Middle frontal gyrus (tissue), 1 donor: Measurements from ENCODE around the gene ATP1B3.
"Not testable (repeated sequence)": the region's sequence is repeated elsewhere in the genome, so short reads cannot be mapped to it uniquely, and the experiment has no call there.

Experiments used
- DNase-seq: peaks from one replicate; pipeline ENCODE4 v3.0.0-alpha.2; 2015; ENCODE audit warnings: low spot score; ENCODE audit errors: extremely low spot score

ATP1B3 gene

DNA sequence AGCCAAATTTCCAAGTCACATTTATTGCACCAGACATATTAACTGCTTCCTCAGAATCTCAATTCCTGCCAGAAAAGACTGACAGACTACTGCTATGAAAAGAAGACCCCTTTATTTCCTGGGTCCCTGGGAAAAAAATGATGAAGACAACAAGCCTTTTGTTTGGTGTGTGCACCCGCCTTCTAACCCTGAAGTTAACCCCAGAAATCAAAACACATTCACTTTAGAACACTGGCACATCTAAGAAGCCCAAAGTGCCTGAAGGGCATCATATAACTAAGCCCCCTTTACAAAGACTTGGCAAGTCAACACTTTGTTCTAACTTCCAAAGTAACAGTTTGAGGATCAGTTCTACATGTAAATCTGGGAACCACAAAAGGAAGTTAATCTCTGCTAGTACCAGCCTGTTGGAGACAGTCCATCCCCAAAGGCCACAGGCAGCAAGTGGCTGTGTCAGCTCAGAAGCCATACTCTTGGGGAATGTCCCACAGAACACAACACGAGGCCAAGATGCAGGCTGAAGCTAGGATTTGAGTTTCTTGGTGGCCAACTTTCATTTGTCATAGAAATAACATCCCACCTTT, 16.3 kb upstream of the ATP1B3 start:
- DNase-seq = no peak

DNA sequence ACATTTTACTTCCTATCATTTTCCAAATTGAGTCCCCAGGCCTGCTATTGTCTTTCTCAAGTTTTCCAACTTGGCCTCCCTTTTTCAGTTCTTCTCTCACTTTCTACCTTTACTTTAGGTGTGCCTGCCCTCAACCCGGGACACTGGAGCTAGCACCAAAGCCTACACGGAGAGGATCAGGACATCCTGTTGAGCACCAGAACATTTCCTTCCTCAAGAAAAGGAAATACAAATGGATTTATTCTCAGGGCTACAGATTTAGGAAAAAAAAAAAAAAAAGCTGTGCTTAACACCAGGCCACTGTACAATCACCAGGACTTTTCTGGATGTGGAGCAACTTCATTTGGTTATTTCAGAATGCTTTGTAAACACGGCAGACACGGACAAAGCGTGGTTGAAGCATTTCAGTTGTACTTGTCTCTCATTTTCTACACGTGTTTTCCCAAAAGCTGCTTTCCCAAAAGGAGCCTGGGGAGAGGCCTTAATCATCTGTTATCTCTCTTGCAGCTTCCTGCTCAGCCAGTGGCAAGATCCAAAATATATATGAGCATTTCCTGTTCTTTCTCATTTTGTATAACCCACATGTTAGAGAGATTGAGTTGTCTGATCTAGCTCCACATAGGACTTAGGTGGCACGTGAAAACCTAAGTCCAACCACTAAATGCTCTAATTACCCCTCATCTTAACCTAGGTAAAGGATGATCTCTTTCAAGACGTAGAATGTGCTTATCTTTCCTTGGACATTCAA, 15.5 kb upstream of the ATP1B3 start:
- DNase-seq = no peak

DNA sequence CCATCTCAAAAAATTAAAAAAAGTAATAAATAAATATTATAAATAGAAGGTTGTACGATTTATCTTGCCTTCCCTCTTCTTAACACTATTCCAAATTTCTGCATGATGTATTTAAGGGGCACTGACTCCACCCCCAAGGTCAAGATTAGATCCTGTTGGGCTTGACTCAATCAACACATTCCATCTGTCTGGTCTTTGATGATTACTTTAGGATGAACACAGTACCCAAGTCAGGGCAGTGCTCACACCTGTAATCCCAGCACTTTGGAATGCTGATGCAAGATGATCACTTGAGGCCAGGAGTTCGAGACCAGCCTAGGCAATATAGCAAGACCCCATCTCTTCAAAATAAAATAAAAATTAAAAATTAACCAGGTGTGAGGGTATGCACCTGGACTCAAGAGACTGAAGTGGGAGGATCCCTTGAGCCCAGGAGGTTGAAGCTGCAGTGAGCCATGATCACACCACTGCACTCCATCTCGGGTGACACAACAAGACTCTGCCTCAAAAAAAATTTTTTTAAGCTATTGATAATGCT, 14.1 kb upstream of the ATP1B3 start:
- no peak for DNase-seq

DNA sequence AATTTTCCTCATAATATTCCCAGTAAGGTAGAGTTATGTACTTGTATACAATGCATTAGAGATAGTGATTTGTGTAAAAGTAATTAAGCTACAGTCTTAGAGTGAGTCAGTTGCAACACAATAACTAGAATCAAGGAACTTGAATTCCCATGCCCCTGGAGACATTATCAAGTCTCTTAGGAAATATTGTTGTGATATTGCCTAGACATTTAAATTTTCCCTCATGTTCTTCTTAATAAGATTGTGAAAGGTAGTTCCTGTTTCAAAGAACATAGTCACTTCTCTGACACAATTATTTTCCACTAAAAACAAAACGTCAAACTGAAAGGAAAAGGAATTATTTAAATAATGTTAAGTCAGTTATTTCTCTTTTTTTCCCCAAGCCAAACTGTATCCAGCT, 13.0 kb upstream of the ATP1B3 start:
- DNase-seq = no peak

DNA sequence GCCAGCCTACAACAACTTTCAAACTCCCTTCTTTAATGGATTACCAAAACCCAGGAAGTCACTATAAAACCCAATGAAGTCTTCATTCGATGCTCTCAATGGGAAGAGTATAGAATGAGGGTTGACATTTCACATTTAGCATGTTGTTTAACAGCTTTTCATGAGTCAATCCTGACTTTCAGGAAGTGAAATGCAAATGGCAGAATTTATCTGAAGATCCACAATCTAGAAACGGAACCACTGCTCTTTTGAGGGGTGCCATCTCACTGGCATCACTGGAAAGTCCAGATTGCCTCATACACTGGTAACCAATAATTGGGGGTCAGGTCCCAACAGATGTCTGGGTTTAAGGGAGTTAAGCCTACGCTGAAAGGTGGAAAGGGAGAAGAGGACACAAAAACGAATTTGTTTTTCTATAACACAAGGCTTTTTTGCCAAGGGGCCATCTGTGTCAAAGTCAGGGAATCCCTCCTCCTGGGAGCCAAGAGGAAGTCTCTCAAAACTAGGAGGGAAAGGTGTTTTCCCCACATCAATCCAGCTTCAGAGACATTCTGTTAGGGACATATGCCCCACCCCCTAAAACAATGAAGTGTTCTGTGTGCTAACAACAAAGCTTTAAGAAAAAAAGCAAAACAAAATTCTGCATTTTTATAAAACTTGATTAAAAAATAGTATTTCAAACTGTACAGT, 12.0 kb upstream of the ATP1B3 start:
- DNase-seq = no peak

DNA sequence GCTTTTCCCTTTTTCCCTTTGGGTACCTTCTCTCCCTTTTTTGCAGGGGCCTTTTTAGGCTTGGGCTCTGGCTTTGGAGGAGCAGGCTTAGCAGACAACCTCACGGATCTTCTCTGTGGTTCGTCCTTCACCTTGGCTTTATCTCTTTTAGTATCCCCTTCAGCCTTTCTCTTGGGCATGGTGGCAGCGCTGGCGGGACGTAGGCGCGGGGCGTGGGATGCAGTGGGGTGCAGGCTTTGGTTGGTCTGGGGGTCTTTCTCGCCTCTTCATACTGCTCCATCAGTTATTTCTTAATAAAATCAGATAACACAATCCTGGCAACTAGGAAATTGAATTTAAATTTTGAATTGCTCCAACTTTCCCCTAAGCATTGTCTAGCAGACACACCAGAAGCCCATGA, 11.3 kb upstream of the ATP1B3 start:
- DNase-seq = no peak

DNA sequence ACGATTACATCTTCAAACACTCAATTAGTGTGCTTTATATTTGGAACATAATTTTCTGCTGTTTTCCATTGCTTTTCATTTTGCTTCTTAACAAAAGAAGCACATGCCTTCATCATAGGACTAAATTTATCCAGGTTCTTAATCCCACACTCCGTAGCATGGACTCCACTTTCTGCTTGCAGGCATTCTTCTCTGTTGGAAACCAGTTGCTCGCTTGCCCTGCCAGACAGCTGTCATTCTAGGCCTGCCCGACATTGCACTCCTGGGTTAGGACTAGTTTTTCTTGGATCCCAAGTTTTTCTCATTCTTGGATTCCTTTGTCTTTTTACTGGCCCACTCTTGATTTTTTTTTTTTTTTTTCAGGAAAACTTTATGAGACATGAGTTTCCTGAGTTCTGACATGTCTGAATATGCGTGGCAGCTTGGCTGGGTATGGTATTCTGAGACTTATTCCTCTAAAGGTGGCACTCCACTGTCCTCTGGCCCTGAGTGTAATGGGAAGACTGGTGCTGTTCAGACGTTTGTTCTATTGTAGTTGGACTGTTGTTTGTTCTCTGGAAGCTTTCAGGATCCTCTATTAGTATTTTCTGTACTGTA, 6.3 kb upstream of the ATP1B3 start:
- DNase-seq = no peak

DNA sequence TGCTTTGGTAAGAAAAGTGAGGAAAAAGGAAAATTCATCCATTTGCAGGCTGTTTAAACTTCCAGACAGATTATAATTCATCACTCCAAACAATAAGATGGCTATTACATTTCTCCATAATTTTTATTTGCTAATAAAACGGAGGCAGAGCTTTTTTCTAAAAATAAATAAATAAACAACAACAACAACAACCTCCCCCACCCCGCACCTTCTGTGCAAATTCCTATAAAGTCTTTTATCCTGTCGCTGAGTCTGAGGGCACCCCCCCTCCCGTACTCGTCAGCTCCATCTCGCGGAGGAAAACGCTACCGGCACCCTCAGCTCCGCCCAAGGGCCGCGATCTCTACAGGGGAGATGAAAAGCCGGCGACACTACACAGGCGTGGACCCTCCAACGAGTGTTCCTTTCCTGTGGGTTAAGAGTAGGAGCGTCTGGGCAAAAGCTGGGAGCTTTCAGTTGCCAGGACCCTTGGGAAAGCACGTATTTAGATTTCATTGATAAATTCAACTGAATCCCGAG, 1.0 kb upstream of the ATP1B3 start:
- DNase-seq = peak; percentile 58

DNA sequence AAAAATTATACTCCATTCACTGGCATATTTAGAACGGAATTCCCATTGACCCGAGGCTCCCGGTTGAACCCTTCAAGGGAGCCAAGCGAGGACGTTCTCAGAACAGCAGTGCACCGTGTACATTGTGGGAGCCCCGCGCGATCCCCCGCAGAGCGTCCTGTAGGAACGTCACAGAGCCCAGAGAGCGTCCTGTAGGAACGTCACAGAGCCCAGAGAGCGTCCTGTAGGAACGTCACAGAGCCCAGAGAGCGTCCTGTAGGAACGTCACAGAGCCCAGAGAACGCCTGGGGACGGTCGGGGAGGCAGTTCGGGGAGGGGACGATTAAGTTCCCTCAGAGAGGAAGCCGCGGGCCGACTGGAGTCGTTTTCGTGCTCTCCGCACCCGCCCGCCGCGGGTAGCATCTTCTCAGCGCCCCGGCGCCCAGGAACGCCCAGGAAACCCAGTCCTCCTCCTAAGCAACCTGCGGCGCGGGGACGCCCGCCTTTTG, 506 bp upstream of the ATP1B3 start:
- no peak for DNase-seq

DNA sequence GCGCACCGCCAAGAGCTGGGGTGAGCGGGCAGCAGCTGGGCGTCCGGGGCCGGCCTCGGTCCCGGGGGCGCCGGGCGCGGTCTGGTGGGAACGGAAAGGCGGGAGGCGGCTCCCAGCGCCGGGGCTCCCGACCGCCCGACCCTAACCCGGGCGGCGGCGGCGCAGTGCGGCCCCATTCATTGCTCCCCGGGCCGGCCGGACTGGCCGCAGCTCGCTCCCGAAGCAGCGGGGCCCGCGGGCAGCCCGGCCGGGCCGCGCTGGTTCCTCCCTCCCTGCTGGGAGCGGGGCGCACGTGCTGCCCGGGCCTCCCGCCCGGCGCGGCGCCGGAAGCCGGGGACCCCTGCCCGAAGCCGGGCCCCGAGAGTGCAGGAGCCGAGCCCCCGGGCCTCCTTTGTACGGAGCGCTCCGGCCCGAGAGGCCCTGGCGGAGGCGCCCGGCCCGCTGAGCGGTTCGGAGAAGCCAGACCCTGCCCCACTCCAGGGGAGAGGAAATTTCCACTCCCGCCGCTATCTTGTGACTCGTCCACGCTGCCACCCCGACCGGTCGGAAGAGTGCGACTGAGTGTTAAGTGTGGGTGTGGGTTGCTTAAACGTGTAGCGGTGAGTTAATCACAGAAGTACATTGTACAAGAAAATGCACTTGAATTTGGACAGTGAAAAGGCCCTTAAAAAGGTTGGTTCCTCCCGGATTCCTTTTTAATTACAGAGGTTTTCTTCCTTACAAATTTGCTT, 613 bp downstream of the ATP1B3 start:
- DNase-seq = peak; percentile 25

DNA sequence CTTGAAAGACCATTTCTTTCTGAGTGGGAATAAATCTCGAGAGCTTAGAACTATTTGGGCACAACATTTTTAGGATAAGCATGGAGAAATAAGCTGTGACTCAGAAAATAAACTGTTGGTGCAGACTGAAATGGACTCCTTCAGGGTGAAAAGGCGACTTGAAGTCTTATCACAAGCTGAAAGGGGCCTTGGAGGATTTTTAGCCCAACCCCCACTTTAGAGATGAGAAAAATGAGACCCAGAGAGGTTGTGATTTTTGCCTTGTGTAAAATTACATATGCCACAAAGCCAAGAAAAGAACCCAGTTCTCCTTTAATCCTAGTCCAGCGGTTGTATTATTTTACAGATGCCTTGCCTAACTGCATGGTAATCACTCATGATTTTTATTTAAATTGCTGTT, 1.5 kb downstream of the ATP1B3 start:
- DNase-seq = no peak

DNA sequence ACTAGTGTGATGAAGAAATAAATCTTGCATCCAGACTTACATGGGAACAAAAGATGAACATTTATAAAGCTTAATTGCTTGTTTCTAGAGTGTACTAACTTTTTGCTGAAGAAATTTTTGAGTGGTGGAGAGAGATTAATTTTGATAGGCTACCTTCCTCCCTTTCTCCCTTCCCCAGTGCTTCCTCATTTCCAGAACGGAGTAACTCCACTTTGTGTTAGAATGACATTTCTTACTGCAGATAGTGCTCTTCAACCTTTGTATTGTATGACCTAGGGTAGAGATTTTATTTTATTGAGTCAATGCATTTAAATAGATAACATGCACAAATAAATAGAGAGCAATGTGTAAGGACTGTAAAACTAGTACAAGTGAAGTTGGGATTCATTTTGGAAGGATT, 1.9 kb downstream of the ATP1B3 start:
- no peak for DNase-seq

DNA sequence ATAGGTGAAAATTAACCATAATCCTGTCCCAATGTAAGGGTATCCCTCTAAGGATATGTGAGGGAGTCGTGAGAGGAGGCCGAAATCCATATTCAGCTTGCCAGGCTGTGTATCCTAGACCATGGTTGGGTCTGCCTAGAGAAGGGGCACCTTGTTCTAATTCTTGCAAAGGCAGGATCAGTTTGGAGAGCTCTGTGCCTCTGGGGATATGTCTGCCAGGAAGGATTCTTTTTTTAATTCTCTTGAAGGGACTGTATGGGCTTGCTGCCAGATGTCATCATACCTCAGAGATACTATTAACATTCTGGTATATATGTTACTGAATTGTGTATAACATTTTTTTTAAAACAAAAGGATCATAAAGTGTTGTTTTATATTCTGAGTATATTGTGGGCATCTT, 2.4 kb downstream of the ATP1B3 start:
- DNase-seq = no peak

DNA sequence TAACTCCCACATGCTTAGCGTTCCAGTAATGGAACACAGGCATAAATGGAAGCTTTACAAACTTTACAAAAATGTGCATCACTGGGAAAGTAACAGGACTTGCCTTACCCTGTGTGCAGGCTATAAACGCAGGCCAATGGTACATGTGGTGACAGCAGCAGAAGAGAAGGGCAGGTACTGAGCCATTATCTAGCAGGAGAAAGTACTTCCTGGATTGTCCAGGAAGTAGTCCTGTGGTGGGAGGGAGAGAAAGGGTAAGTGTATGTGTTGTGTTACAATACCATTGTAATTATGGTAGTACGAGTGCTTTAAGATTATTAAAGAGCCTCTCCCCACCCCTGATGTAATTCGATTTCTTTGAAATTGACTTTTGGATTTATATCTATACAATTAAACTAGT, 5.3 kb downstream of the ATP1B3 start:
- DNase-seq = no peak

DNA sequence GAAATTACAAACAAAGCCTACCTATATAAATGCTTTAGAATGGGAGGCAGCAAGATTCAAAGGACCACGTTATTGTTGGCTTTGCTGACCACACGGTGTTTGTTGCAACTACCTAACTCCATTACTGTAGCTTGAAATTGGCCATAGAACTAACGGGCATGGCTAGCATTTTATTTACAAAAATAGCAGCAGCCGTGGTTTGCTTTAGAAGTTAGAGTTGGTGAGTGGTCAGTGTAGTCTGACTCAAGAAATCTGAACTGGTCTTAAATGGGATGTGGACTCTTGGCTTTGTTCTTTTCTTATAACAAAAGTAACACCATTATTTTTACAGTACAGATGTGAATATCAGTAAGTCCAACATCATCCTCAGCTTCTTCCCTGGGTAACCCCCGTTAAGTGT, 10.6 kb downstream of the ATP1B3 start:
- no peak for DNase-seq

DNA sequence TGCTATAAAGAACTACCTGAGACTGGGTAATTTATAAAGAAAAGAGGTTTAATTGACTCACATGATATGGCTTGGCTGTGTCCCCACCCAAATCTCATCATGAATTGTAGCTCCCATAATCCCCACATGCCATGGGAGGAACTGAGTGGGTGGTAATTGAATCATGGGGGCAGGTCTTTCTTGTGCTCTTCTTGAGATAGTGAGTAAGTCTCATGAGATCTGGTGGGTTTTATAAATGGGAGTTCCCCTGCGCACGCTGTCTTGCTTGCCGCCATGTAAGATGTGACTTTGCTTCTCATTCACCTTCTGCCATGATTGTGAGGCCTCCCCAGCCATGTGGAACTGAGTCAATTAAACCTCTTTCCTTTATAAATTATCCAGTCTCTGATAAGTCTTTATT, 12.1 kb downstream of the ATP1B3 start:
- DNase-seq = not testable (repeated sequence)

DNA sequence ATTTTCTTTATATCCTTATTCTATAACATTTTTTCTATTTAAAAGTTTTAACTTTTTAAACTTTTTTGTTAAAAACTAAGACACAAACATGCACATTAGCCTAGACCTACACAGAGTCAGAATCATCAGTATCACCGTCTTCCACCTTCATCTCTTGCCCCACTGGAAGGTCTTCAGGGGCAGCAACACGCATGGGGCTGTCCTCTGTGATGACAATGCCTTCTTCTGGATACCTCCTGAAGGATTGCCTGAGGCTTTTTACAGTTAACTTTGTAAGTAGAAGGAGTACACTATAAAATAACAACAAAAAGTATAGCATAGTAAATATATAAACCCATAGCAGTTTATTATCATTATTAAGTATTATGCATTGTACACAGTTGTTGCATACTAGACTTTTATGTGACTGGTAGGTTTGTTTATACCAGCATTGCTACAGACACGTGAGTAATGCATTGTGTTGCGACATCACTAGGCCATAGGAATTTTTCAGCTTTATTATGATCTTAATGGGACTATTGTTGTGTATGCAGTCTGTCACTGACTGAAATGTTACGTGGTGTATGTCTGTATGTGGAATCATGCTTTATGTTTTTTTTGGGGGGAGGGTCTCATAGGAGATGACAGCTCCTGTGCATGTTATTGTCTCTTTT, 18.2 kb downstream of the ATP1B3 start:
- DNase-seq = no peak

DNA sequence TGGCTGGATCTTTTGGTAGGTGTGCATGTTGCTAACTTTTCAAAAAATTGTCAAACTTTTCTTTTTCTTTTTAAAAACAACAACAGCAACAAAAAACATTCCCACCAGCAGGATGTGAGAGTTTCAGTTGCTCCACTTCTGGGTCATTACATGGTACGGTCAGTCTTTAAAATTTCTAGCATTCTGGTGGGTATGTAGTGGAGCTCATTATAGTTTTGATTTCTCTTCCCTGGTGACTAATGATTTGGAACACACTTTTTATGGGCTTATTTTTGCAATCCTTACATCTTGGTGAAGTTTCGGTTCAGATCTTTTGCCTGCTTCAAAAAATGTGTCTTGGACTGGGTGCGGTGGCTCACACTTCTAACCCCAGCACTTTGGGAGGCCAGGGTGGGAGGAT, 19.3 kb downstream of the ATP1B3 start:
- no peak for DNase-seq

DNA sequence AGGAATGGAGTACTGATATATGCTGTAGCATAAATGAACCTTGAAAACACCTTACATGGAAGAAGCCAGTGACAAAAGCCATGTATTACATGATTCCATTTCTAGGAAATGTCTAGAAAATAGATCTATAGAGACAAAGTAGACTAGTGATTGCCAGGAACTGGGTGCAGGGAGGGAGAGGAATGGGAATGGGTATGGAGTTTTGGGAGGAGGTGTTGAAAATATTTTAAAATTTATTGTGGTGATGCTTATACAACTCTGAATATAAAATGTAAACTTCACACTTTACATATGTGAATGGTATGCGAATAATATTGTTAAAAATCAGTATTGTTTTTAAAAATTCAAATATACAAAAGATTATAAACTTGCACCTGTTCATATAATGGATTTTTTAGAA, 22.5 kb downstream of the ATP1B3 start:
- no peak for DNase-seq

DNA sequence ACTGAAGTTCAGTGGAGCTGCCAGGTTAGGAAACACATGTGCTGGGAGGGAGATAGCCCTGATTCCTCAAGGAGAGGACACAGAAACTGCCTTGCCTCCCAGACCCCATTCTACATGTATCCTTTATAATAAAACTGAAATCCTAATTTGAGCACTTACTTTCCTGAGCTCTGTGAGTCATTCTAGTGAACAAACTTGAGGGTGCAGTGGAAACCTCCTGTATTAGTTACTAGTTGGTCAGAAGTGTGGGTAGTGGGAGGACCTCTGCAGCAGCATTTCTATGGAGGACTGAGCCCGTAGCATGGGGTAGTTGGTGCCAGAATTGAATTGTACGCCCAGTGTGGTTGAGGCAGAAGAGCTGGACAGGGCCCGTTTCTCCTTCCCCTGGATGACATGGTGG, 23.9 kb downstream of the ATP1B3 start:
- DNase-seq = no peak

DNA sequence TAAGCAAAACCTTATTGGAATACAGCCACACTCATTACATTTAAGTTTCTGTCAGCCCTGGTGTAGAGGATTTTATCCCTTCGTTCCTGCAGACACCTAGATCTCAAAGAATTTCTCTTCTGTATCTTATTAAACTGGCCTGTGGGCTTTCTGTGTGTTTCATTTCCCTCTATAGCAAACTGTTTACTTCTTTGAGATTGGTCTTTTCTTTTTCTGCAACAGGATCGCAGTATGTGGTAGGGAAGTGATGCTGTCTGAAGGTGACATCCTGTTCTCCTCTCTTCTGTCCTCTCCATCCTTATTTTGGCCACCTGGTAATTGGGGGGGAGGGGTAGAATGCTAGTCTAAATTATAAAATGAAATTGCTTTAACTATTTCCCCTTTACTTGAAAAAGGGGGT, 25.5 kb downstream of the ATP1B3 start:
- no peak for DNase-seq
